Sigmoid colon (tissue), 7 donors: ENCODE data around the gene SUCLG1. TPM values are rescaled to one million over a fixed set of nuclear protein-coding genes. Genes with fewer than 3 reads are reported as not detected.

ENCODE experiments used
- DNase-seq: peaks from one replicate; pipeline ENCODE4 v3.0.0-alpha.2; 2019
- H3K27ac ChIP-seq, 4 donors: fragments of 200-600 bp; sonication (generic); one replicate each; pipeline ENCODE4 v1.5.1; 2016 to 2019; ENCODE audit warnings: mild to moderate bottlenecking in 1 of 4
- H3K27me3 ChIP-seq, 3 donors: fragments of 200-600 bp; sonication (generic); one replicate each; pipeline ENCODE4 v1.5.1; 2019; ENCODE audit warnings: mild to moderate bottlenecking in 1 of 3
- H3K36me3 ChIP-seq, 4 donors: fragments of 200-600 bp; sonication (generic); one replicate each; pipeline ENCODE4 v1.5.1; 2016 to 2019
- H3K4me1 ChIP-seq, 4 donors: fragments of 200-600 bp; sonication (generic); one replicate each; pipeline ENCODE4 v1.5.1; 2017 to 2019
- H3K4me3 ChIP-seq, 4 donors: fragments of 200-600 bp; sonication (generic); one replicate each; pipeline ENCODE4 v1.5.1; 2017 to 2019; ENCODE audit warnings: mild to moderate bottlenecking in 2 of 4, moderate library complexity in 1 of 4
- H3K9me3 ChIP-seq, 4 donors: fragments of 200-600 bp in 3 of 4; sonication (generic) in 3 of 4; one replicate each; pipeline versions ENCODE4 v1.5.1 to v1.6.1; 2013 to 2019
- CTCF ChIP-seq, 4 experiments: fragments of 450-650 bp in 3 of 4; fragments of 200-600 bp in 1 of 4; IDR thresholded peaks; one replicate each; pipeline ENCODE4 v1.5.1; 2016 to 2019; ENCODE audit warnings: antibody characterized with exemption in 4 of 4, mild to moderate bottlenecking in 3 of 4, moderate library complexity in 2 of 4
- EP300 ChIP-seq, 4 donors: sonication (generic); formaldehyde crosslinking; IDR thresholded peaks; one replicate each; pipeline ENCODE4 v1.6.1; 2017; ENCODE audit warnings: antibody characterized with exemption in 4 of 4
- POLR2A ChIP-seq, 2 donors: fragments of 450-650 bp; IDR thresholded peaks; one replicate each; pipeline ENCODE4 v1.6.1; 2016; ENCODE audit warnings: antibody characterized with exemption in 2 of 2, mild to moderate bottlenecking in 2 of 2, moderate library complexity in 2 of 2
- POLR2AphosphoS5 ChIP-seq, 4 donors: sonication (generic); formaldehyde crosslinking; IDR thresholded peaks; one replicate each; pipeline ENCODE4 v1.6.1; 2017; ENCODE audit warnings: antibody characterized with exemption in 4 of 4
- WGBS, 2 donors: extraction: QIAGEN DNeasy Blood & Tissue Kit; methylation state at CpG; one replicate each; pipeline ENCODE4 v1.1.7; 2013; 5-methylcytosine and 5-hydroxymethylcytosine counted together
- intact Hi-C: fragments of 100-400 bp; cut with DNase I; formaldehyde crosslinking; loops from one replicate; pipeline ENCODE4 v1.15.1; 2023
- polyA plus RNA-seq, 3 donors: library from polyadenylated mRNA; stranded (reverse); fragments of 200-250 nt; gene quantifications; one replicate each; pipeline ENCODE4 v1.2.3, GENCODE V29; 2013
- total RNA-seq, 4 donors: library from RNA; depleted of rRNA; stranded (reverse); fragments of >200 nt; gene quantifications; one replicate each; pipeline ENCODE4 v1.1.0, GENCODE V29; 2016
- donor health status: healthy with polysubstance abuse.
- donor health status: Bipolar disorder and iron deficiency.
- donor health status: healthy.

SUCLG1 gene
- total and polyA plus RNA-seq, 7 donors, result 75.6 to 423 (median 125) TPM

- peak overlapping the region; percentile 89 to 95 (median 90) for H3K27ac ChIP-seq
- intact Hi-C loops, result no loop called here
Measured at GRCh38 chr2:84459944-84460429, 907 bp upstream of the SUCLG1 start.

GRCh38 chr2:84458551-84459017 is 496 bp downstream of the SUCLG1 start:
- peaks cover 0 to 51% (median 36%) of the 10 kb centered on the region in 4 donors for H3K4me1 ChIP-seq
- H3K27ac ChIP-seq, result peak overlapping the region; percentile 89 to 95 (median 90)
- TF ChIP-seq CTCF (IDR thresholded peaks at IDR 0.05) (no peak), POLR2AphosphoS5 (IDR thresholded peaks at IDR 0.05) (no peak), POLR2A (IDR thresholded peaks at IDR 0.05) (no peak), EP300 (IDR thresholded peaks at IDR 0.05) (no peak)
- WGBS, 2 donors, result 0 to 1% methylated on average over 16 of the region's 16 CpGs
- H3K9me3 ChIP-seq, result no peaks in the 10 kb centered on the region
- DNase-seq, result peak; percentile 70
- H3K27me3 ChIP-seq, result no peaks in the 10 kb centered on the region
- intact Hi-C loops, result no loop called here
- H3K36me3 ChIP-seq, result no peaks in the 10 kb centered on the region
- H3K4me3 ChIP-seq, result peak overlapping the region; percentile 81 to 99 (median 89)

More at GRCh38 chr2:84459944-84460429, 907 bp upstream of the SUCLG1 start:
- peaks cover 0 to 40% (median 27%) of the 10 kb centered on the region in 4 donors for H3K4me1 ChIP-seq
- WGBS, 2 donors, result 3 to 13% methylated on average over 4 of the region's 4 CpGs
- H3K36me3 ChIP-seq, result no peaks in the 10 kb centered on the region
- no peaks in the 10 kb centered on the region for H3K27me3 ChIP-seq
- no peak for DNase-seq
- TF ChIP-seq EP300 (IDR thresholded peaks at IDR 0.05) (no peak), POLR2AphosphoS5 (IDR thresholded peaks at IDR 0.05) (no peak), POLR2A (IDR thresholded peaks at IDR 0.05) (no peak), CTCF (IDR thresholded peaks at IDR 0.05) (no peak)
- peak overlapping the region; percentile 81 to 99 (median 89) for H3K4me3 ChIP-seq
- no peaks in the 10 kb centered on the region for H3K9me3 ChIP-seq

- H3K4me3 ChIP-seq, result peak overlapping the region in 3 of 4 donors; percentile 81 to 96 (median 82)
- H3K27ac ChIP-seq, result peak overlapping the region in 1 of 4 donors; percentile 89
- no peaks in the 10 kb centered on the region for H3K9me3 ChIP-seq
- intact Hi-C loops, result no loop called here
- DNase-seq, result no peak
- no peak for TF ChIP-seq POLR2AphosphoS5 (IDR thresholded peaks at IDR 0.05)
- no peak for TF ChIP-seq CTCF (IDR thresholded peaks at IDR 0.05)
- no peak for TF ChIP-seq EP300 (IDR thresholded peaks at IDR 0.05)
- TF ChIP-seq POLR2A (IDR thresholded peaks at IDR 0.05), result no peak
- no peaks in the 10 kb centered on the region for H3K36me3 ChIP-seq
- 18 to 56% methylated on average over 2 of the region's 2 CpGs for WGBS, 2 donors
- peaks cover 0 to 60% (median 45%) of the 10 kb centered on the region in 4 donors for H3K4me1 ChIP-seq
- H3K27me3 ChIP-seq, result no peaks in the 10 kb centered on the region
Measured at GRCh38 chr2:84457686-84458085, 1.4 kb downstream of the SUCLG1 start.

GRCh38 chr2:84456156-84456555 is 2.9 kb downstream of the SUCLG1 start:
- intact Hi-C loops, result no loop called here
- DNase-seq, result no peak
- no peaks in the 10 kb centered on the region for H3K27me3 ChIP-seq
- H3K36me3 ChIP-seq, result no peaks in the 10 kb centered on the region
- no peak overlapping the region for H3K4me3 ChIP-seq
- peaks cover 0 to 75% (median 57%) of the 10 kb centered on the region in 4 donors for H3K4me1 ChIP-seq
- 65 to 69% methylated on average over 4 of the region's 4 CpGs for WGBS, 2 donors
- no peak overlapping the region for H3K27ac ChIP-seq
- H3K9me3 ChIP-seq, result no peaks in the 10 kb centered on the region
- TF ChIP-seq POLR2A (IDR thresholded peaks at IDR 0.05) (no peak), CTCF (IDR thresholded peaks at IDR 0.05) (no peak), EP300 (IDR thresholded peaks at IDR 0.05) (no peak), POLR2AphosphoS5 (IDR thresholded peaks at IDR 0.05) (no peak)

- H3K36me3 ChIP-seq, result no peaks in the 10 kb centered on the region
- H3K4me1 ChIP-seq, result peaks cover 0 to 80% (median 63%) of the 10 kb centered on the region in 4 donors
- 94% methylated on average over 2 of the region's 2 CpGs for WGBS, 2 donors
- H3K4me3 ChIP-seq, result no peak overlapping the region
- no peaks in the 10 kb centered on the region for H3K9me3 ChIP-seq
- no peak overlapping the region for H3K27ac ChIP-seq
- intact Hi-C loops, result no loop called here
- TF ChIP-seq POLR2AphosphoS5 (IDR thresholded peaks at IDR 0.05), result no peak
- TF ChIP-seq CTCF (IDR thresholded peaks at IDR 0.05), result no peak
- TF ChIP-seq EP300 (IDR thresholded peaks at IDR 0.05), result no peak
- TF ChIP-seq POLR2A (IDR thresholded peaks at IDR 0.05), result no peak
- no peaks in the 10 kb centered on the region for H3K27me3 ChIP-seq
- DNase-seq, result no peak
Measured at GRCh38 chr2:84454581-84454980, 4.5 kb downstream of the SUCLG1 start.
